Measurements from ENCODE around the gene GMEB2.

GMEB2 gene

GRCh38 chr20:63622732-63623131 lies 4.2 kb downstream of the GMEB2 start:
- peaks cover 2 to 10% (median 6%) of the 10 kb centered on the region in 4 experiments for H3K4me1 ChIP-seq (ENCODE audit: control extremely low read depth in 1 of 4, control insufficient read depth in 4 of 4, insufficient read depth in 4 of 4, low read length in 3 of 4)
- no peaks in the 10 kb centered on the region for H3K9me3 ChIP-seq (ENCODE audit: control extremely low read depth in 1 of 5, control insufficient read depth in 4 of 5, insufficient read depth in 2 of 5, low read depth in 1 of 5, low read length in 4 of 5)
- 100% methylated on average over 4 of the region's 14 CpGs for WGBS (ENCODE audit: insufficient coverage)
- no peaks in the 10 kb centered on the region for H3K27me3 ChIP-seq (replicated peaks in 2 of 5; ENCODE audit: control insufficient read depth in 4 of 5, insufficient read depth in 5 of 5, low read length in 4 of 5)
- no peak overlapping the region for H3K4me3 ChIP-seq (ENCODE audit: control insufficient read depth in 1 of 7, extremely low read depth in 1 of 7, insufficient read depth in 4 of 7, low read depth in 2 of 7, low read length in 6 of 7)
- H3K27ac ChIP-seq (ENCODE audit: insufficient read depth in 1 of 2, low read depth in 1 of 2, low read length in 2 of 2, poor library complexity in 1 of 2, severe bottlenecking in 2 of 2), result no peak overlapping the region
- DNase-seq, result no peak
- ChIA-PET CTCF (interaction anchor here (1.8 kb wide), 1 partner anchor 19 kb away, joined by 4 read pairs; no protein-coding TSS in a partner anchor), POLR2A (no interaction called here)
- peaks cover 5 to 18% (median 14%) of the 10 kb centered on the region in 4 experiments for H3K36me3 ChIP-seq (ENCODE audit: control insufficient read depth in 4 of 4, insufficient read depth in 4 of 4, low read length in 3 of 4)

- Histone ChIP-seq H3K27me3 (replicated peaks in 2 of 5; ENCODE audit: control insufficient read depth in 4 of 5, insufficient read depth in 5 of 5, low read length in 4 of 5) (no peaks in the 10 kb centered on the region), H3K4me3 (ENCODE audit: control insufficient read depth in 1 of 7, extremely low read depth in 1 of 7, insufficient read depth in 4 of 7, low read depth in 2 of 7, low read length in 6 of 7) (no peak overlapping the region), H3K9me3 (ENCODE audit: control extremely low read depth in 1 of 5, control insufficient read depth in 4 of 5, insufficient read depth in 2 of 5, low read depth in 1 of 5, low read length in 4 of 5) (no peaks in the 10 kb centered on the region), H3K36me3 (ENCODE audit: control insufficient read depth in 4 of 4, insufficient read depth in 4 of 4, low read length in 3 of 4) (peaks cover 5 to 24% (median 16%) of the 10 kb centered on the region in 4 experiments), H3K27ac (ENCODE audit: insufficient read depth in 1 of 2, low read depth in 1 of 2, low read length in 2 of 2, poor library complexity in 1 of 2, severe bottlenecking in 2 of 2) (no peak overlapping the region), H3K4me1 (ENCODE audit: control extremely low read depth in 1 of 4, control insufficient read depth in 4 of 4, insufficient read depth in 4 of 4, low read length in 3 of 4) (peaks cover 2 to 8% (median 5%) of the 10 kb centered on the region in 4 experiments)
- DNase-seq, result no peak
- ChIA-PET POLR2A (no interaction called here), CTCF (no interaction called here)
- WGBS (ENCODE audit: insufficient coverage), result 96% methylated on average over 3 of the region's 4 CpGs
Measured at GRCh38 chr20:63622096-63622495, 4.8 kb downstream of the GMEB2 start.

- 91% methylated on average over 8 of the region's 8 CpGs for WGBS (ENCODE audit: insufficient coverage)
- POLR2A ChIA-PET, result interaction anchor here (0.9 kb wide), 1 partner anchor 9 kb away, joined by 4 read pairs; no protein-coding TSS in a partner anchor
- peaks cover 5 to 33% (median 21%) of the 10 kb centered on the region in 4 experiments for H3K36me3 ChIP-seq (ENCODE audit: control insufficient read depth in 4 of 4, insufficient read depth in 4 of 4, low read length in 3 of 4)
- no peaks in the 10 kb centered on the region for H3K9me3 ChIP-seq (ENCODE audit: control extremely low read depth in 1 of 5, control insufficient read depth in 4 of 5, insufficient read depth in 2 of 5, low read depth in 1 of 5, low read length in 4 of 5)
- peaks cover 2 to 6% (median 4%) of the 10 kb centered on the region in 4 experiments for H3K4me1 ChIP-seq (ENCODE audit: control extremely low read depth in 1 of 4, control insufficient read depth in 4 of 4, insufficient read depth in 4 of 4, low read length in 3 of 4)
- no peak overlapping the region for H3K27ac ChIP-seq (ENCODE audit: insufficient read depth in 1 of 2, low read depth in 1 of 2, low read length in 2 of 2, poor library complexity in 1 of 2, severe bottlenecking in 2 of 2)
- no peaks in the 10 kb centered on the region for H3K27me3 ChIP-seq (replicated peaks in 2 of 5; ENCODE audit: control insufficient read depth in 4 of 5, insufficient read depth in 5 of 5, low read length in 4 of 5)
- CTCF ChIA-PET, result interaction anchor here (0.9 kb wide), 1 partner anchor 25 kb away, joined by 3 read pairs; no protein-coding TSS in a partner anchor
- H3K4me3 ChIP-seq (ENCODE audit: control insufficient read depth in 1 of 7, extremely low read depth in 1 of 7, insufficient read depth in 4 of 7, low read depth in 2 of 7, low read length in 6 of 7), result no peak overlapping the region
- DNase-seq, result no peak
Measured at GRCh38 chr20:63620991-63621390, 5.9 kb downstream of the GMEB2 start.

GRCh38 chr20:63619505-63619904 lies 7.4 kb downstream of the GMEB2 start:
- no peaks in the 10 kb centered on the region for H3K9me3 ChIP-seq (ENCODE audit: control extremely low read depth in 1 of 5, control insufficient read depth in 4 of 5, insufficient read depth in 2 of 5, low read depth in 1 of 5, low read length in 4 of 5)
- over 99% methylated on average over 11 of the region's 13 CpGs for WGBS (ENCODE audit: insufficient coverage)
- no peaks in the 10 kb centered on the region for H3K4me1 ChIP-seq (ENCODE audit: control extremely low read depth in 1 of 4, control insufficient read depth in 4 of 4, insufficient read depth in 4 of 4, low read length in 3 of 4)
- H3K27ac ChIP-seq (ENCODE audit: insufficient read depth in 1 of 2, low read depth in 1 of 2, low read length in 2 of 2, poor library complexity in 1 of 2, severe bottlenecking in 2 of 2), result no peak overlapping the region
- H3K27me3 ChIP-seq (replicated peaks in 2 of 5; ENCODE audit: control insufficient read depth in 4 of 5, insufficient read depth in 5 of 5, low read length in 4 of 5), result no peaks in the 10 kb centered on the region
- CTCF ChIA-PET, result interaction anchor here (1.6 kb wide), 1 partner anchor 22 kb away, joined by 4 read pairs; no protein-coding TSS in a partner anchor
- peaks cover 5 to 46% (median 26%) of the 10 kb centered on the region in 4 experiments for H3K36me3 ChIP-seq (ENCODE audit: control insufficient read depth in 4 of 4, insufficient read depth in 4 of 4, low read length in 3 of 4)
- H3K4me3 ChIP-seq (ENCODE audit: control insufficient read depth in 1 of 7, extremely low read depth in 1 of 7, insufficient read depth in 4 of 7, low read depth in 2 of 7, low read length in 6 of 7), result no peak overlapping the region
- POLR2A ChIA-PET, result no interaction called here
- no peak for DNase-seq

GRCh38 chr20:63619086-63619485 lies 7.8 kb downstream of the GMEB2 start:
- Histone ChIP-seq H3K4me1 (ENCODE audit: control extremely low read depth in 1 of 4, control insufficient read depth in 4 of 4, insufficient read depth in 4 of 4, low read length in 3 of 4) (no peaks in the 10 kb centered on the region), H3K36me3 (ENCODE audit: control insufficient read depth in 4 of 4, insufficient read depth in 4 of 4, low read length in 3 of 4) (peaks cover 5 to 46% (median 26%) of the 10 kb centered on the region in 4 experiments), H3K9me3 (ENCODE audit: control extremely low read depth in 1 of 5, control insufficient read depth in 4 of 5, insufficient read depth in 2 of 5, low read depth in 1 of 5, low read length in 4 of 5) (no peaks in the 10 kb centered on the region), H3K27me3 (replicated peaks in 2 of 5; ENCODE audit: control insufficient read depth in 4 of 5, insufficient read depth in 5 of 5, low read length in 4 of 5) (no peaks in the 10 kb centered on the region), H3K4me3 (ENCODE audit: control insufficient read depth in 1 of 7, extremely low read depth in 1 of 7, insufficient read depth in 4 of 7, low read depth in 2 of 7, low read length in 6 of 7) (no peak overlapping the region), H3K27ac (ENCODE audit: insufficient read depth in 1 of 2, low read depth in 1 of 2, low read length in 2 of 2, poor library complexity in 1 of 2, severe bottlenecking in 2 of 2) (no peak overlapping the region)
- ChIA-PET CTCF (interaction anchor here (1.6 kb wide), 1 partner anchor 22 kb away, joined by 4 read pairs; no protein-coding TSS in a partner anchor), POLR2A (no interaction called here)
- 99% methylated on average over 10 of the region's 16 CpGs for WGBS (ENCODE audit: insufficient coverage)
- DNase-seq, result no peak

- Histone ChIP-seq H3K9me3 (ENCODE audit: control extremely low read depth in 1 of 5, control insufficient read depth in 4 of 5, insufficient read depth in 2 of 5, low read depth in 1 of 5, low read length in 4 of 5) (no peaks in the 10 kb centered on the region), H3K4me1 (ENCODE audit: control extremely low read depth in 1 of 4, control insufficient read depth in 4 of 4, insufficient read depth in 4 of 4, low read length in 3 of 4) (no peaks in the 10 kb centered on the region), H3K27me3 (replicated peaks in 2 of 5; ENCODE audit: control insufficient read depth in 4 of 5, insufficient read depth in 5 of 5, low read length in 4 of 5) (no peaks in the 10 kb centered on the region), H3K27ac (ENCODE audit: insufficient read depth in 1 of 2, low read depth in 1 of 2, low read length in 2 of 2, poor library complexity in 1 of 2, severe bottlenecking in 2 of 2) (no peak overlapping the region), H3K36me3 (ENCODE audit: control insufficient read depth in 4 of 4, insufficient read depth in 4 of 4, low read length in 3 of 4) (peaks cover 5 to 48% (median 27%) of the 10 kb centered on the region in 4 experiments), H3K4me3 (ENCODE audit: control insufficient read depth in 1 of 7, extremely low read depth in 1 of 7, insufficient read depth in 4 of 7, low read depth in 2 of 7, low read length in 6 of 7) (no peak overlapping the region)
- 97% methylated on average over 11 of the region's 11 CpGs for WGBS (ENCODE audit: insufficient coverage)
- ChIA-PET POLR2A (no interaction called here), CTCF (interaction anchor here (1.6 kb wide), 1 partner anchor 23 kb away, joined by 4 read pairs; no protein-coding TSS in a partner anchor)
- no peak for DNase-seq
Measured at GRCh38 chr20:63618291-63618980, 8.5 kb downstream of the GMEB2 start.

GRCh38 chr20:63617876-63618265 lies 9.0 kb downstream of the GMEB2 start:
- DNase-seq, result no peak
- ChIA-PET POLR2A (no interaction called here), CTCF (interaction anchor here (0.8 to 1.6 kb wide), 4 partner anchors 7 to 24 kb away, joined by 3 to 8 read pairs (median 4); no protein-coding TSS in a partner anchor)
- H3K27ac ChIP-seq (ENCODE audit: insufficient read depth in 1 of 2, low read depth in 1 of 2, low read length in 2 of 2, poor library complexity in 1 of 2, severe bottlenecking in 2 of 2), result no peak overlapping the region
- peaks cover 5 to 48% (median 27%) of the 10 kb centered on the region in 4 experiments for H3K36me3 ChIP-seq (ENCODE audit: control insufficient read depth in 4 of 4, insufficient read depth in 4 of 4, low read length in 3 of 4)
- no peaks in the 10 kb centered on the region for H3K4me1 ChIP-seq (ENCODE audit: control extremely low read depth in 1 of 4, control insufficient read depth in 4 of 4, insufficient read depth in 4 of 4, low read length in 3 of 4)
- no peak overlapping the region for H3K4me3 ChIP-seq (ENCODE audit: control insufficient read depth in 1 of 7, extremely low read depth in 1 of 7, insufficient read depth in 4 of 7, low read depth in 2 of 7, low read length in 6 of 7)
- no peaks in the 10 kb centered on the region for H3K9me3 ChIP-seq (ENCODE audit: control extremely low read depth in 1 of 5, control insufficient read depth in 4 of 5, insufficient read depth in 2 of 5, low read depth in 1 of 5, low read length in 4 of 5)
- H3K27me3 ChIP-seq (replicated peaks in 2 of 5; ENCODE audit: control insufficient read depth in 4 of 5, insufficient read depth in 5 of 5, low read length in 4 of 5), result no peaks in the 10 kb centered on the region
- WGBS (ENCODE audit: insufficient coverage), result 93% methylated on average over 8 of the region's 8 CpGs
